ES-I3 (cell line): ENCODE results near the gene RUFY1.
"Not testable (repeated sequence)": the region's sequence is repeated elsewhere in the genome, so short reads cannot be mapped to it uniquely, and the experiment has no call there.

Experiments
- H3K36me3 ChIP-seq: 2 replicates; pipeline ENCODE4 v1.6.1; 2013; ENCODE audit warnings: mild to moderate bottlenecking, low read length, control low read depth, moderate library complexity; ENCODE audit not compliant: insufficient read depth
- H3K4me1 ChIP-seq: 2 replicates; pipeline ENCODE4 v1.6.1; 2013; ENCODE audit warnings: mild to moderate bottlenecking, control low read depth, low read length; ENCODE audit not compliant: insufficient read depth
- H3K9ac ChIP-seq: 2 replicates; pipeline ENCODE4 v1.6.1; 2013; ENCODE audit warnings: low read depth, mild to moderate bottlenecking, low read length, moderate library complexity
- H3K9me3 ChIP-seq: 2 replicates; pipeline ENCODE4 v1.6.1; 2013; ENCODE audit warnings: mild to moderate bottlenecking, low read length, moderate library complexity; ENCODE audit not compliant: control insufficient read depth, insufficient read depth

Gene RUFY1

GRCh38 chr5:179617930-179618329 is 67.6 kb downstream of the RUFY1 start:
- Histone ChIP-seq H3K36me3 (peaks cover 75% of the 10 kb centered on the region), H3K4me1 (peaks cover 11% of the 10 kb centered on the region), H3K9me3 (no peaks in the 10 kb centered on the region), H3K9ac (no peak overlapping the region)

- H3K9me3 ChIP-seq, result no peaks in the 10 kb centered on the region
- peaks cover 11% of the 10 kb centered on the region for H3K4me1 ChIP-seq
- peaks cover 65% of the 10 kb centered on the region for H3K36me3 ChIP-seq
- H3K9ac ChIP-seq, result no peak overlapping the region
Measured at GRCh38 chr5:179618923-179619554, 68.7 kb downstream of the RUFY1 start.

GRCh38 chr5:179619776-179620175 is 69.4 kb downstream of the RUFY1 start:
- Histone ChIP-seq H3K36me3 (peaks cover 63% of the 10 kb centered on the region), H3K4me1 (peaks cover 11% of the 10 kb centered on the region), H3K9ac (no peak overlapping the region), H3K9me3 (no peaks in the 10 kb centered on the region)

- peaks cover 57% of the 10 kb centered on the region for H3K36me3 ChIP-seq
- H3K9ac ChIP-seq, result no peak overlapping the region
- no peaks in the 10 kb centered on the region for H3K9me3 ChIP-seq
- H3K4me1 ChIP-seq, result peaks cover 11% of the 10 kb centered on the region
Measured at GRCh38 chr5:179620293-179620692, 69.9 kb downstream of the RUFY1 start.

GRCh38 chr5:179620703-179621350 is 70.5 kb downstream of the RUFY1 start:
- H3K9ac ChIP-seq, result peak overlapping the region; percentile 74; the same call in 1 of the 2 replicates
- H3K4me1 ChIP-seq, result peaks cover 11% of the 10 kb centered on the region

GRCh38 chr5:179621551-179622214 is 71.3 kb downstream of the RUFY1 start:
- peaks cover 46% of the 10 kb centered on the region for H3K36me3 ChIP-seq
- peaks cover 11% of the 10 kb centered on the region for H3K4me1 ChIP-seq
- peak overlapping the region; percentile 74 for H3K9ac ChIP-seq
- no peaks in the 10 kb centered on the region for H3K9me3 ChIP-seq

More at GRCh38 chr5:179620703-179621350, 70.5 kb downstream of the RUFY1 start:
- peaks cover 52% of the 10 kb centered on the region for H3K36me3 ChIP-seq
- no peaks in the 10 kb centered on the region for H3K9me3 ChIP-seq

- Histone ChIP-seq H3K9me3 (no peaks in the 10 kb centered on the region), H3K4me1 (peaks cover 11% of the 10 kb centered on the region), H3K36me3 (peaks cover 30% of the 10 kb centered on the region), H3K9ac (peak within 1 kb of the TSS; percentile 92)
Measured at GRCh38 chr5:179623003-179623905, 72.9 kb downstream of the RUFY1 start, which contains the start of gene HNRNPH1. HNRNPH1 (minus strand) TSS chr5:179623671; CDS start chr5:179623133, 538 bp downstream.

GRCh38 chr5:179623906-179624741 is 73.8 kb downstream of the RUFY1 start:
- Histone ChIP-seq H3K9me3 (no peaks in the 10 kb centered on the region), H3K9ac (peak overlapping the region; percentile 92), H3K36me3 (peaks cover 22% of the 10 kb centered on the region), H3K4me1 (peaks cover 11% of the 10 kb centered on the region)

- Histone ChIP-seq H3K9me3 (no peaks in the 10 kb centered on the region), H3K9ac (peak overlapping the region; percentile 92; the same call in 1 of the 2 replicates), H3K4me1 (peaks cover 11% of the 10 kb centered on the region), H3K36me3 (peaks cover 19% of the 10 kb centered on the region)
Measured at GRCh38 chr5:179624841-179625271, 74.5 kb downstream of the RUFY1 start.

GRCh38 chr5:179633501-179634369 is 83.4 kb downstream of the RUFY1 start:
- not testable (repeated sequence) for H3K4me1 ChIP-seq, H3K36me3 ChIP-seq, H3K9me3 ChIP-seq
- peak overlapping the region; percentile 28; the same call in 1 of the 2 replicates for H3K9ac ChIP-seq

GRCh38 chr5:179634370-179635172 is 84.2 kb downstream of the RUFY1 start:
- H3K4me1 ChIP-seq, H3K9me3 ChIP-seq, H3K36me3 ChIP-seq, H3K9ac ChIP-seq: not testable (repeated sequence)

GRCh38 chr5:179639296-179639695 is 88.9 kb downstream of the RUFY1 start:
- H3K36me3 ChIP-seq, H3K9me3 ChIP-seq, H3K9ac ChIP-seq: not testable (repeated sequence)

More at GRCh38 chr5:179639296-179639695, 88.9 kb downstream of the RUFY1 start:
- H3K4me1 ChIP-seq, result not testable (repeated sequence)
